ENCODE measurements around the gene SLC2A14. TPM values are rescaled to one million over a fixed set of nuclear protein-coding genes. Genes with fewer than 3 reads are reported as not detected.
"Not testable (repeated sequence)": the region's sequence is repeated elsewhere in the genome, so short reads cannot be mapped to it uniquely, and the experiment has no call there.

The SLC2A14 gene
- total RNA-seq, 1 donor from 2014 or later: 0.05 TPM

DNA sequence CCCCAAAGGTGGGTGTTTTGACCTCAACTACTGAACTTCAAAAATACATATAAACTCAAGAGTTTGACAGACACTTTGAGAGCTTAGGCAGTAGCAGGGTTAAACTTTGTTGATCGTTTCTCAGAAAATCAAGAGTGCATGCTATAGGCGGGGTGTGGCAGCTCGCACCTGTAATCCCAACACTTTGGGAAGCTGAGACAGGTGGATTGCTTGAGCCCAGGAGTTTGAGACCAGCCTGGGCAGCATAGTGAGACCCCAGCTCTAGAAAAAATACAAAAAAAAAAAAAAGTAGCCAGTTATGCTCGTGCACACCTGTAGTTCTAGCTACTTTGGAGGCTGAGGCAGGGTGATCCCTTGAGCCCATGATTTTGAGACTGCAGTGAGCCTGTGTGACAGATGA lies 71.3 kb downstream of the SLC2A14 start:
- Mint-ChIP-seq H3K27me3 (ENCODE audit: low read depth) (no peaks in the 10 kb centered on the region), H3K36me3 (ENCODE audit: low read depth) (no peaks in the 10 kb centered on the region), H3K4me3 (ENCODE audit: low read depth) (no peak overlapping the region), H3K9me3 (no peaks in the 10 kb centered on the region), H3K4me1 (ENCODE audit: low read depth) (no peaks in the 10 kb centered on the region), H3K27ac (no peak overlapping the region)
- intact Hi-C loops (cut with micrococcal nuclease): no loop called here
- no peak for DNase-seq (ENCODE audit: low spot score)

- intact Hi-C loops (cut with micrococcal nuclease); H3K4me3 Mint-ChIP-seq (ENCODE audit: low read depth); H3K27me3 Mint-ChIP-seq (ENCODE audit: low read depth); H3K4me1 Mint-ChIP-seq (ENCODE audit: low read depth); DNase-seq (ENCODE audit: low spot score); H3K27ac Mint-ChIP-seq; H3K36me3 Mint-ChIP-seq (ENCODE audit: low read depth); H3K9me3 Mint-ChIP-seq: not testable (repeated sequence)
Observed at GRCh38 chr12:7798750-7799308, 73.9 kb downstream of the SLC2A14 start.

DNA sequence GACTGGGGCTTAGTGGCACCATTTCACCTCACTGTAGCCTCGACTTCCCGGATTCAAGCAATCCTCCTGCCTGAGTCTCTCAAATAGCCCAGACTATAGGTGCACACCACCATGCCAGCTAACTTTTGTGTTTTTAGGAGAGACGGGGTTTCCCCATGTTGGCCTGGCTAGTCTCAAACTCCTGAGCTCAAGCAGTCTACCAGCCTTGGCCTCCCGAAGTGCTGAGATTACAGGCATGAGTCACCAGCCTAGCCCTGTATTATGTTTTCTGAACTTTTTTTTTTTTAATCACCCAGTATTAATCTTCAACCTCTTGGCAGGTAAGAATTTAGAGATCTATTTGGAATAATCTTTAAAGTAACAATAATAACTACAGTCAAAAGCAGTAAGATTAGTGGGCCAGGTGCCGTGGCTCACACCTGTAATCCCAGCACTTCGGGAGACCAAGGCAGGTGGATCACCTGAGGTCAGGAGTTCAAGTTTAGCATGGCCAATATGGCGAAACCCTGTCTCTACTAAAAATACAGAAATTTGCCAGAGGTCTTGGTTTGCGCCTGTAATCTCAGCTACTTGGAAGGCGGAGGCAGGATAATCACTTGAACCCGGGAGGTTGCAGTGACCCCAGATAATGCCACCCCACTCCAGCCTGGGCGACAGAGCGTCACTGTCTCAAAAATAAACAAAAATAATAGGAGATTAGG lies 74.9 kb downstream of the SLC2A14 start:
- no peak for DNase-seq (ENCODE audit: low spot score)
- Mint-ChIP-seq H3K9me3 (no peaks in the 10 kb centered on the region), H3K36me3 (ENCODE audit: low read depth) (no peaks in the 10 kb centered on the region), H3K4me3 (ENCODE audit: low read depth) (no peak overlapping the region), H3K4me1 (ENCODE audit: low read depth) (no peaks in the 10 kb centered on the region), H3K27ac (no peak overlapping the region), H3K27me3 (ENCODE audit: low read depth) (no peaks in the 10 kb centered on the region)
- intact Hi-C loops (cut with micrococcal nuclease): no loop called here

GRCh38 chr12:7797269-7797668 lies 75.4 kb downstream of the SLC2A14 start:
- H3K27me3 Mint-ChIP-seq (ENCODE audit: low read depth); DNase-seq (ENCODE audit: low spot score); H3K4me1 Mint-ChIP-seq (ENCODE audit: low read depth); H3K36me3 Mint-ChIP-seq (ENCODE audit: low read depth); intact Hi-C loops (cut with micrococcal nuclease); H3K27ac Mint-ChIP-seq; H3K9me3 Mint-ChIP-seq; H3K4me3 Mint-ChIP-seq (ENCODE audit: low read depth): not testable (repeated sequence)

- H3K4me1 Mint-ChIP-seq (ENCODE audit: low read depth): no peaks in the 10 kb centered on the region
- H3K4me3 Mint-ChIP-seq (ENCODE audit: low read depth): no peak overlapping the region
- H3K9me3 Mint-ChIP-seq: no peaks in the 10 kb centered on the region
- no peaks in the 10 kb centered on the region for H3K36me3 Mint-ChIP-seq (ENCODE audit: low read depth)
- peaks cover 2% of the 10 kb centered on the region for H3K27me3 Mint-ChIP-seq (ENCODE audit: low read depth)
- DNase-seq (ENCODE audit: low spot score): no peak
- intact Hi-C loops (cut with micrococcal nuclease): no loop called here
- H3K27ac Mint-ChIP-seq: no peak overlapping the region
Observed at GRCh38 chr12:7793211-7793610, 79.5 kb downstream of the SLC2A14 start.

DNA sequence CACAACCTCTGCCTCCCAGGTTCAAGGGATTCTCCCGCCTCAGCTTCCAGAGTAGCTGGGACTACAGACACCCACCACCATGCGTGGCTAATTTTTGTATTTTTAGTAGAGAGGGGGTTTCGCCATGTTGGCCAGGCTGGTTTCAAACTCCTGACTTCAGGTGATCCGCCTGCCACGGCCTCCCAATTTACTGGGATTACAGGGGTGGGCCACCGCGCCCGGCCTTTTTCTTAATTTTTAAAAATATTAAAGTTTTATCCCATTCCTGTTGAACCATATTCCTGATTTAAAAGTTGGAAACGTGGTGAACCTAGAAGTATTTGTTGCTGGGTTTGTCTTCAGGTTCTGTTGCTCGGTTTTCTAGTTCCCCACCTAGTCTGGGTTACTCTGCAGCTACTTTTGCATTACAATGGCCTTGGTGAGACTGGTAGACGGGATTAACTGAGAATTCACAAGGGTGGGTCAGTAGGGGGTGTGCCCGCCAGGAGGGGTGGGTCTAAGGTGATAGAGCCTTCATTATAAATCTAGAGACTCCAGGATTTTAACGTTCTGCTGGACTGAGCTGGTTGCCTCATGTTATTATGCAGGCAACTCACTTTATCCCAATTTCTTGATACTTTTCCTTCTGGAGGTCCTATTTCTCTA lies 83.7 kb downstream of the SLC2A14 start, which contains the start of gene NANOG:
TSS of gene NANOG (plus strand) at position 519 of the 645 bp plus-strand sequence. CDS start 213 bp downstream, outside the sequence.
- intact Hi-C loops (cut with micrococcal nuclease); H3K4me1 Mint-ChIP-seq (ENCODE audit: low read depth); H3K27me3 Mint-ChIP-seq (ENCODE audit: low read depth): not testable (repeated sequence)

DNA sequence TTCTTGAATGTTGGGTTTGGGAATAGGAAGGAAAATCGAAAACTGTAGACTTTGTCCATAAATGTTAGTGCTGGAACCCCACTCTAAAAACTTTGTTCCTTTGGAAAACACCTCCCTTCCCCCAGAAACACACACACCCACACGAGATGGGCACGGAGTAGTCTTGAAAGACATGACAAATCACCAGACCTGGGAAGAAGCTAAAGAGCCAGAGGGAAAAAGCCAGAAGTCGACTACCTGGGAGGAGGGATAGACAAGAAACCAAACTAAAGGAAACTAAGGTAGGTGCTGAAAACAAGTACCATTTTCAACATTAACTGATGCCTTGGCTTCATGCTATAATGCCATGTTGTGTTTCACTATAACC lies 84.4 kb downstream of the SLC2A14 start:
- DNase-seq (ENCODE audit: low spot score): no peak
- Mint-ChIP-seq H3K27me3 (ENCODE audit: low read depth) (peaks cover 5% of the 10 kb centered on the region), H3K27ac (no peak overlapping the region), H3K4me3 (ENCODE audit: low read depth) (no peak overlapping the region), H3K36me3 (ENCODE audit: low read depth) (no peaks in the 10 kb centered on the region), H3K9me3 (no peaks in the 10 kb centered on the region), H3K4me1 (ENCODE audit: low read depth) (no peaks in the 10 kb centered on the region)
- intact Hi-C loops (cut with micrococcal nuclease): no loop called here

More for the DNA sequence above, 83.7 kb downstream of the SLC2A14 start, which contains the start of gene NANOG:
- not testable (repeated sequence) for DNase-seq (ENCODE audit: low spot score); H3K9me3 Mint-ChIP-seq; H3K36me3 Mint-ChIP-seq (ENCODE audit: low read depth); H3K4me3 Mint-ChIP-seq (ENCODE audit: low read depth); H3K27ac Mint-ChIP-seq

DNA sequence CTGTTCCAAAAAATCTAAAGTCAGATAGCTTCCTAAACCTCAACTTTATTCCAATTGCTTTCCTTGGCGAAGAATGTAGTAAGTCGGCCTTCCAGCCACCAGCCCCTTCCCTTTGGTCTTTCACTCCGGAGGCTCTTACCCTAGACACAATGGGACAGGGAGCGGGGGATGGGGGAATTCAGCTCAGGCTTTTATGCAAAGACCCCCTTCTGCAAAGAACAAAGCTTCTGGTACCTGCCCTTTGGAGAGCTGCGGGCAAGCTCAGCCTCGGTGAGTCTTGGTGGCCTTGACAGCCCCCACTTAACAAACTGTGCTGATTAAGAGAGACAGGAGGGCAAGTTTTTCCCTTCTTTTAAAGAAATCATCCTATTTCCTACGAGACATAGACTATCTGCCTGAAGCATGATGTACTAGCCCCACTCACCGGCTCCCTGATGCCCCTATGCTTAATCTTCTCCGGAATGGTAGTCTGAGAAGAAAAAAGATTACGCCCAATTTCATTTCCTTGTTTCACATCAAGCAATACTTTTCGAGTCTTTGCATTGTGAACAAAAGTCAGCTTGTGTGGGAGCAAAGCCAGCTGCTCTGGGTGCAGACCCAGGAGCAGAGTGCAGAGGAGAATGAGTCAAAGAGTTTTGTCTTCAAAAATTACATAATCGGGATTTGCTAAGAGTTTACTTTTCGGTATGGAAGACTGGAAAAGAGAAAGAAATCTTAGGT lies 85.0 kb downstream of the SLC2A14 start:
- intact Hi-C loops (cut with micrococcal nuclease): no loop called here

GRCh38 chr12:7784701-7785100 lies 88.0 kb downstream of the SLC2A14 start:
- no peaks in the 10 kb centered on the region for H3K36me3 Mint-ChIP-seq (ENCODE audit: low read depth)
- H3K4me3 Mint-ChIP-seq (ENCODE audit: low read depth): no peak overlapping the region
- peaks cover 5% of the 10 kb centered on the region for H3K27me3 Mint-ChIP-seq (ENCODE audit: low read depth)
- H3K27ac Mint-ChIP-seq: no peak overlapping the region
- DNase-seq (ENCODE audit: low spot score): no peak
- no peaks in the 10 kb centered on the region for H3K9me3 Mint-ChIP-seq
- intact Hi-C loops (cut with micrococcal nuclease): no loop called here
- no peaks in the 10 kb centered on the region for H3K4me1 Mint-ChIP-seq (ENCODE audit: low read depth)

More for the DNA sequence above, 85.0 kb downstream of the SLC2A14 start:
- no peaks in the 10 kb centered on the region for H3K4me1 Mint-ChIP-seq (ENCODE audit: low read depth)
- DNase-seq (ENCODE audit: low spot score): no peak
- H3K27ac Mint-ChIP-seq: no peak overlapping the region
- peaks cover 5% of the 10 kb centered on the region for H3K27me3 Mint-ChIP-seq (ENCODE audit: low read depth)
- no peaks in the 10 kb centered on the region for H3K9me3 Mint-ChIP-seq
- no peaks in the 10 kb centered on the region for H3K36me3 Mint-ChIP-seq (ENCODE audit: low read depth)
- H3K4me3 Mint-ChIP-seq (ENCODE audit: low read depth): no peak overlapping the region

DNA sequence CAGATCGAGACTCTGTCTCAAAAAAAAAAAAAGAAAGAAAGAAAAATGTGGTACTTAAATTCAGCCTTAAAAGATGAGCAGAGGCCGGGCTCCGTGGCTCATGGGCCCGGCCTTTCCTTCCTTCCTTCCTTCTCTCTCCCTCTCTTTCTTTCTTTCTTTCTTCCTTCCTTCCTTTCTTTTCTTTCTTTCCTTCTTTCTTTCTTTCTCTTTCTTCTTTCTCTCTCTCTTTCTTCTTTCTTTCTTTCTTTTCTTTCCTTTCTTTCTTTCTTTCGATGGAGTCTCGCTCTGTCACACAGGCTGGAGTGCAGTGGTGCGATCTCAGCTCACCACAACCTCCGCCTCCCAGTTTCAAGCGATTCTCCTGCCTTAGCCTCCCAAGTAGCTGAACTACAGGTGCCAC lies 89.3 kb downstream of the SLC2A14 start:
- H3K27ac Mint-ChIP-seq; intact Hi-C loops (cut with micrococcal nuclease); H3K9me3 Mint-ChIP-seq; H3K27me3 Mint-ChIP-seq (ENCODE audit: low read depth); DNase-seq (ENCODE audit: low spot score); H3K4me3 Mint-ChIP-seq (ENCODE audit: low read depth); H3K4me1 Mint-ChIP-seq (ENCODE audit: low read depth); H3K36me3 Mint-ChIP-seq (ENCODE audit: low read depth): not testable (repeated sequence)

GRCh38 chr12:7782055-7782454 lies 90.7 kb downstream of the SLC2A14 start:
- Mint-ChIP-seq H3K27me3 (ENCODE audit: low read depth) (peaks cover 3% of the 10 kb centered on the region), H3K4me3 (ENCODE audit: low read depth) (no peak overlapping the region), H3K36me3 (ENCODE audit: low read depth) (no peaks in the 10 kb centered on the region), H3K4me1 (ENCODE audit: low read depth) (no peaks in the 10 kb centered on the region), H3K27ac (no peak overlapping the region), H3K9me3 (no peaks in the 10 kb centered on the region)
- DNase-seq (ENCODE audit: low spot score): no peak
- intact Hi-C loops (cut with micrococcal nuclease): no loop called here

GRCh38 chr12:7781274-7781673 lies 91.4 kb downstream of the SLC2A14 start:
- H3K9me3 Mint-ChIP-seq: no peaks in the 10 kb centered on the region
- peaks cover 3% of the 10 kb centered on the region for H3K27me3 Mint-ChIP-seq (ENCODE audit: low read depth)
- intact Hi-C loops (cut with micrococcal nuclease): no loop called here
- no peaks in the 10 kb centered on the region for H3K4me1 Mint-ChIP-seq (ENCODE audit: low read depth)
- H3K27ac Mint-ChIP-seq: no peak overlapping the region
- no peak overlapping the region for H3K4me3 Mint-ChIP-seq (ENCODE audit: low read depth)
- no peaks in the 10 kb centered on the region for H3K36me3 Mint-ChIP-seq (ENCODE audit: low read depth)
- DNase-seq (ENCODE audit: low spot score): no peak

GRCh38 chr12:7769999-7770398 lies 102.7 kb downstream of the SLC2A14 start:
- H3K36me3 Mint-ChIP-seq (ENCODE audit: low read depth): no peaks in the 10 kb centered on the region
- H3K4me3 Mint-ChIP-seq (ENCODE audit: low read depth): no peak overlapping the region
- H3K27ac Mint-ChIP-seq: no peak overlapping the region
- no peaks in the 10 kb centered on the region for H3K9me3 Mint-ChIP-seq
- intact Hi-C loops (cut with micrococcal nuclease): no loop called here
- no peak for DNase-seq (ENCODE audit: low spot score)
- H3K4me1 Mint-ChIP-seq (ENCODE audit: low read depth): no peaks in the 10 kb centered on the region
- no peaks in the 10 kb centered on the region for H3K27me3 Mint-ChIP-seq (ENCODE audit: low read depth)
